NCI-H146 (cell line): ENCODE results near the gene HAAO.
A peak's percentile ranks its signal among the peaks of the same experiment; 100 is the strongest.
"Not testable (repeated sequence)": the region's sequence is repeated elsewhere in the genome, so short reads cannot be mapped to it uniquely, and the experiment has no call there.

Experiments used
- DNase-seq: peaks from one replicate; lab custom pipeline; 2025; lab: John Stamatoyannopoulos, UW

HAAO gene

DNA sequence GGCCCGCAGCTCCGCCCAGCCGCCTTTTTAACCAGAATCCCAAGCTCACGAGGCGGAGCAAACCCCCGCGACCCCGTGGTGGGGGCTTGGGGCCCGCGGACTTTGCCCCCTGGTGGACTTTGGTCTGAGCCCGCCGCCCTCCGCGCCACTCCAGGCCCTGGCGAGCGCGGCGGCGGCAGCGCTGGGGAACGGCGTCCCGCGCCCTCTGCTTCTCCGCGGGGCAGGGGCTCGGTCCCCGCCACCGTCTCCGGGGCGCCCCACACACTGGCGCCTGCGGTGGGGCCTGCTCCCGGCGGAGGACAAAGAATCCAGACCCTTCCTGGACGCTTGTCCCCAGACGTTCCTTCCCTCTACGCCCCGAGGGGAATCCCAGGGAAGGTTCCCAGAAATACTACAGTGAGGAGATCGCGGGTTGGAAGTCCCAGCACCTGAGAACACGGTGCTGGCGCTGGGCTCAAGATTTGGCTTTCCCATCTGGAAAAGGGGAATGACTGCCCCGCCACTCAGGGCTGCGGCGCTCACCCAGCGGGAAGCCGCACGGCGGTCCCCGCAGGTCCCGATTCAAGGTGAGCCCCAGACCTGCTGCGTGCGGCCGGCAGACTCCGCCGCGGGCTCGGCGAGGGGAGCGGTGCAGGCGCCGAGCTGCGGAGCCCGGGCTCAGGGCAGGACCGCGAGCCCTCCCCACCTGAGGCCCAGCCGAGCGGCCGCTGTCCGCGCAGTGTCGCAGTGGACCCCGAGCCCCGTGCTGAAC is at the start of gene HAAO:
Gene HAAO (minus strand): TSS at position 1 of the 751 bp plus-strand sequence. CDS start 47 bp downstream, outside the sequence.
- no peak for DNase-seq

DNA sequence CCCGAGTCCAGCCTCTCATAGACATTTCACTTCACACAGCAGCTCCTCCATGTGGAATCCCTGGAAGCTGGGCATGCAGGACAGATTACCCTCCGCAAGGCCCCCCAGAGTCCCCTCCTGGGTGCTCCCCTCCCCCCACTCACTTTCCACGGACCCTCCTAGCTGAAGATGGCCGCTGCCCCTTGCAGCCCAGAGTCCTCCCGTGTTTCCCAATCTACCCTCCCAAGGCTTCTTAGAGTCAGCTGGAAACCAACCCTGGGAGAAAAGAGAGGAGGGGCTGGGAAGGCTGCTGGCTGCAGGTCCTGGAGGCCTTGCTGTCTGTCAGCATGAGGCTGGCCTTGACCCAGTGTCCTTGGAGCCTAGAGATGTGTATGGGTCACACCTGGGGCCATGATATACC is 49.0 kb upstream of the HAAO start:
- DNase-seq = no peak

- DNase-seq = no peak
Measured at GRCh38 chr2:42840760-42841159, 48.4 kb upstream of the HAAO start.

- DNase-seq = no peak
Measured at GRCh38 chr2:42839809-42840501, 47.6 kb upstream of the HAAO start.

- DNase-seq = no peak
Measured at GRCh38 chr2:42838133-42838532, 45.8 kb upstream of the HAAO start.

- no peak for DNase-seq
Measured at GRCh38 chr2:42835577-42836371, 43.4 kb upstream of the HAAO start.

DNA sequence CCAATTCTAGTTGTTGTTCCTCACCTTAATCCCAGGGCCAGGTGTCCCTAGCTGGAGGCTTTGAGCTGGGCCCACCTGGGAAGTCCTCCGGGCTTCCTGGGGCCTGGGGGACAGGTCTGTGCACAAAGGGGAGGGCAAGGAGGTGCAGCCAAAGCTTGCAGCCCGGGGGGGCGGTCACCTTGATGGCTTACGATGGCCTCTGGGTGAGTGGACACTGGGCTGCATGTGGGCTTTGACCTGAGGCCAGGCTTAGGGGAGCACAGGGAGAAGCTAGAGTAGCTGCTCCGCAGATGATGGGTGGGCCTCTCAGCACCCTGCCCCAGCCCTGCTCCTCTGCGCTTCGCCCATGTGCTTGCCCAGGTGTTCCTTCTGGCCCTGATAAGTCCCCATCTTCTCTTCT is 41.8 kb upstream of the HAAO start:
- DNase-seq = no peak

DNA sequence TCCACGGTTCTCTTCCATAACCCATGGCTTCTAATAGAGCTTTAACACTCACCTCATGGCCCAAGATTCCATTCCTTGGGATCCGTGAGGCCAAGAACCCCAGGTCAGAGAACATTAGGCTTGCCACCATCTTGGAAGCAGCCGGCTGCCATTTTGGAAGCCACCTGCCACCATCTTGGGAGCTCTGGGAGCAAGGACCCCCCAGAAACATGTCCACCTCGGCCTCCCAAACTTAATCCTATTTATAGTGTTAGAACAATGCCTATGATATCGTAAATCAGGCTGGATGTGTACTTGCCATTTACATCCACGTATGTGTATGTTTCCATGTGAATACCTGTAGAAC is 39.9 kb upstream of the HAAO start:
- no peak for DNase-seq

- not testable (repeated sequence) for DNase-seq
Measured at GRCh38 chr2:42831575-42832288, 39.3 kb upstream of the HAAO start.

DNA sequence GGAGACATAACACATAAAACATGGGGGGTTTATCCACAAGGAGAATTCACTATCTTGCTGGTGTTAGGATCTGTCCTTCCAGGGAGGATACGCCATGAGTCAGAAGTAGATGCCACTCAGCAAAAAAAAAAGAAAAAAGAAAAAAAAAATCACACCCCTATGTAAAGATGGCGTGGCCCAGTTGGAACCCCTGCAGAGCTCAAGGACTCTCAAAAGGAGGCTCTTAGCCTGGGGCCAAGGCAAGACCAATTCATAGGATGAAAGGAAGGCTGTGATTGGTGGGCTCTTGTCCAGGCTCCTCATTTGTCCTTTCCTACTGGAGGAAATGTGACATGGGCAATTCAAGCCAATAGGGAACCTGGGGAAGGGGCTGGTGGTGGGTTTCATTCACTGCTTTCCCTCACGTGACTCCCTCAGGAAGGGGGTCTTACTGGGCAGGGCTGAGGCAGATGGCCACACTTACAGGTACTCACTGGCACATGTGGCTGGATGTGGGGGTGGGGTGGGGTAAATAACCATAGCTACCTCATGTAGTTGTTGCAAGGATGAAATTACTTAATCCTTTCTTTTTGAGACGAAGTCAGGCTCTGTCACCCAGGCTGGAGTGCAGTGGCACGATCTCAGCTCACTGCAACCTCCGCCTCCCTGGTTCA is 38.7 kb upstream of the HAAO start:
- no peak for DNase-seq

DNA sequence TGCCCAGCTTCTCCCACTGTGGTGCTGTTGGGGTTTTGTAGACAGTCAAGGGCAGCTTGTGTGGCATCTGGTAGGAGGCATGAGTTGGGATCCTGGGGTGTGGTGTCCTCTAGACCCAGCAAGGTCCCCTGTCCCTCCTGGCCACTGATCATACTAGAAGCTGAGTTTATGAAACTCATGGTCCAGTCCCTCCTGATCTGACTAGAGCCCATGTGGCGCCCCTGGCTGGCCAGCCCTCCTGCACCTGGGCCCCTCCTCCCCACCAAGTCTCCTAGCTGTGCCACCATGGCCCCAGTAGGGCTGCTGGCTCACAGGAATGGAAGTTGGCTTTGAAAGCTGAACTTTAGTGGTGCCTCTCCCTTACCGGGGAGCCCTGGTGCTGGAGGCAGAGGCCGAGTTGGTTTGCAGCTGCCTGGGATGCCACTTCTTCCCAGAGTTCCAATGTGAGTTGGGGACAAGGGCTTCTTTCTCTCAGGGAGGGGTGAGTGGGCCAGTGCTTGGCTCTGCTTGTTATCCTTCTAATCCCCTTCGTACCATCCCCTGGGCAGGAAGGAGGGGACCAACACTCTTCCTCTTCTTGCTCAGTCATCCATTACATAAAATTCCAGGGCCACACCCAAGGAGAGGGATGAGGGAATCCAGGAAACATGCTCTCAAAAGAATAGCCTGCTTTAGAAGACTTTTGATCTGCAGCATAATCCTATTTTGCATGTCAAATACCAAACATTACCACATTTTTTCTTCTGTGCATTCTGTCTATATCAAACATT is 37.5 kb upstream of the HAAO start:
- DNase-seq = no peak

DNA sequence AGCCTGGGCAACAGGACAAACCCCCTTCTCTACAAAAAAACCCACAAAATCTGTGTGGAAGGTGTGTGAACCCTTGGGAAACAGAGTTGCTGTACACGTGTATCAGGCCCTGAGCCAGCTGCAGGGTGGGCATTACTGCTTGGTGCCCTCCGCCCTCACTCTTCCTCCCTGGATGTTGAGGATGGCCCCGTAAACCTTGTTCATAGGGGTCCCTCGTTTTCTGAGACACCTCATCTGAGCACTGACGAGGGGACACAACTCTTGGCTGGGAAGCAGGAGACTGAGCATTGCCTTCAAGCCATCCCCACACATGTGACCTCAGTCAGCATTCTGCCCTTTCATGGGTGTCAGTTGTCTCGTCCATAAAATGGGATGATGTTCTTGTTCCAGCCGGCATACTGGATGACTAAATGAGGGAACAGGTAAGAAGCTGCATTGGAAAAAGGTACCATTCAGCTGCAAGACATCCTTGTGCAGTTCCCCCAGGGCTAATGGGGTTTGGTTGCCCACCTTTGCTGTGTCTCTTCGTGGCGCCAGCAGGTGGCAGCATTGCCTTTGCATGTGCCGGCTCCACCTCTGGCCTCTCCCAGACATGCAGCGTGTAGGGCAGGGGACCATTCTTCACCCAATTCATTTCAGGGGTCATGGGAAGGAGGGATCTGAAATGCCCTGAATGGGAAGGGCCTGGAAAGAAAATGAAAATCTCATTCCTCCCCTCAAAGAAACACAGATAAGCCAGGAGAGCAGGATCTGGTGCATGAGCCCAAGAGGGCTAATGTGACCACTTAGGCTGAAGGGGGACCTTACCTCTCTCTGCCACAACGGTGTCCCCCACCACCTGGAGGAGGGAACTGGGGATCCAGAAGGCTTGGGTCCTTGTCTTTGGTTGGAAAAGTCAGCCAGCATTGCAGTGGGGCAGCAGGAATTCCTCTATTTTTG is 36.4 kb upstream of the HAAO start:
- DNase-seq = peak; percentile 73

GRCh38 chr2:42827647-42828486 is 35.5 kb upstream of the HAAO start:
- DNase-seq = peak; percentile 92

- DNase-seq = no peak
Measured at GRCh38 chr2:42826231-42826630, 33.8 kb upstream of the HAAO start.

DNA sequence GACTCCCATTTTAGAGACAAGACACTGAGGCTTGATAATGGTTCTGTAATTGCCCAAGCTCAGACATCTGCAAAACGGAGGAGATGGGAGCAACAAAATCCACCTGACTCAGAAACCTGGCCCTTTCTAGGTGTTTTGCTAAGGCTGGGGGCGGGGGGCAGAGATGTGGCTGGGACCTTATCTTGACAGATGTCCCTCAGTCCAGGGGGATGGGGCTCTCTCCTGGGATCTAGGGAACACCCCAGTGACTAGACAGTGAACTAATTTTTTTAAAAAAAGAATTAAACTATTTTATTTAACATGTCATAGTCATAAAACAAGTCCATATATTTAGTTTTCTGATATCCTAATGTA is 32.0 kb upstream of the HAAO start:
- no peak for DNase-seq

GRCh38 chr2:42823744-42824453 is 31.5 kb upstream of the HAAO start:
- DNase-seq = no peak

DNA sequence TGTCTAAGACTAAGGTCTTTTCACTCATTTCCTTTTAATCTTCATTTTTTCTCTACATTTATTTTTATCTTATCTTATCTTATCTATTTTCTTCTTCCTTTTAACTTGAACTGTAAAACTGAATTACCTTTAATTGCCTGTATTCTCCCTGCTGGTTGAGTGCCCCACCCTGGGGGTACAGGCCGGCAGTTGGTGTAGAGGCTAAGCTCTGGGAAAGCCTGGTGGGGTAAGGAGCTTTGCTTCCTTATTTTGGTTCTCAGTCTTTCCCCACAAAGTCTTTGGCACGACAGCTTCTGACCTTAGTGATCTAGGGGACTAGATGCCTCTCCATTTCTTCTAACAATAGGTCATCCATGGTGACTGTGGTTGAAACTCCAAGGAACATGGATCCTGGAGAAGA is 26.8 kb upstream of the HAAO start:
- no peak for DNase-seq

DNA sequence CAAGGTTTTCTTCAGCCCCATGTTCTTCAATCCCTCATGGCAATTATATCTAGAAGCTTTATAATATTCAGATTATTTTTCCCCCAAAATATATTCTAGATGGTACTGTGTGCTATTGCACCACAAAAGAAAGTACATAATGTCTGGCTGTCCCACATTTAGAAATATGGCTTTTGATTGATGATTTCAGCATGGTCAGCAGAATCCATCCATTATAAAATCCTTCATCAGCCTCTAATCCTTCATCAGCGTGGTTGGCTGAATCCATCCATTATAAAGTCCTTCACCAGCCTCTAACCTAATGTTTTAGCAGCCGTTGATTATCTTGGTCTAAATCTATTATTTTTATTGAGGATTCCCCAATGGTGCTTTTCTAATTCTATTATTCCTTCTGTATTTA is 23.3 kb upstream of the HAAO start:
- no peak for DNase-seq
